Measurements from ENCODE around the gene PDCD4. TPM values are rescaled to one million over a fixed set of nuclear protein-coding genes. Genes with fewer than 3 reads are reported as not detected.

The PDCD4 gene
- total and polyA plus RNA-seq, 2 of the 8 experiments (the other 6 are each of a cell fraction or from before 2014, with no cell fraction given): 3.3 to 26.8 TPM

DNA sequence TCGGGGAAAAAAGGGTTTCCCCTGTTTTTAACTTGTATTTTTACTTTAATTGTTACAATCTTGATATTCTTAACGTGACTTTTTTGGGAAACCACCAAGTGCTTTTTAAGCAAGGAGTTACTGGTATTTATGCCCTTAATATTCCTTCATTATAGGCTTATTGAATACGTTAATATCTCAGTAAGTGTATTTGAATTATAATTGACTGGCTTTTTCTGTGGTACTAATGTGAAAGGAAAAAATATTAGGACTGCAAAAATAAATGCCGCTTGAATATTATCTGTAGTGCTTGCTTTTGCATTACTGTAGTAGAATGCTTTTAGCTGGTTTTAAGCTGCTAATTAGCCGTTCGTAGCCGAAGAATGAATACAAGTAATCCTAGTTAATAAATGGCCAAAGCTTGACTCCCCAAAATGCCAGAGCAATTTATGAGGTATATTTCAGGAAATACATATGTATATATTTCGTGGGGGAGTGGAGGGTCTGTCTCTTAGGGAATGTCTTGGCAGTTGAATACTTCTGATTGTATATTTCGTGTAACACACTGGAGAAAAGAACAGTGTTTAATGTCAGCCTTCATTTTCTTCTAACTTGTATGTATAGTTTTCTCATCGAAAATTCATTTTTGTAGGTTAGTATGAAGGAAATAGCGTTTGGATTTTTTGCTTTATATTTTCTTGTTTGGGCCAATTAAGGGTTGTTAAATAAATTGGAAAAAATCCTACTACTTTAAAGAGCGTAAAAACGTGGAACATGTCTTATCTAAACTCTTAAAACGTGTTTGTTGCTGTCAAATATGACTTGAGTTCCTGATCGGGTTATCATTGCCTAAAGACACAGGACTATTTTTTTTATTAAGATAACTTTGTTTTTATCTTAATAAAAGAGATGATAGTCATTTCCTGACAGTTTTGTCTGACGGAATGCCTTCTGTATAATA is 1.5 kb downstream of the PDCD4 start:
- WGBS, 2 experiments (ENCODE audit: extremely low coverage in 1 of 2, insufficient coverage in 1 of 2, insufficient read length in 1 of 2, insufficient replicate concordance in 2 of 2, low coverage in 1 of 2, low lambda C conversion rate in 2 of 2, missing lambda C conversion rate in 1 of 2): 42 to 100% methylated on average over 1 to 16 of the region's 16 CpGs
- CTCF ChIA-PET (ENCODE audit: partially characterized antibody): interaction anchor here (0.6 to 1.3 kb wide), 4 partner anchors 16 to 273 kb away, joined by 3 read pairs; no protein-coding TSS in a partner anchor
- no peak for DNase-seq (ENCODE audit: low read depth in 1 of 2, low spot score in 2 of 2)

More for the DNA sequence above, 1.5 kb downstream of the PDCD4 start:
- Histone ChIP-seq H3K36me3 (ENCODE audit: control insufficient read depth in 2 of 4, insufficient read depth in 4 of 4, low read length in 3 of 4) (peaks cover 0 to 6% (median 0%) of the 10 kb centered on the region in 4 experiments; a peak in 2 of 8 replicates), H2BK12ac (ENCODE audit: low read depth, low read length) (no peak overlapping the region), H3K79me2 (ENCODE audit: control insufficient read depth in 1 of 2, insufficient read depth in 2 of 2, low read length in 2 of 2) (peaks cover 0 to 11% of the 10 kb centered on the region in 2 experiments; a peak in 2 of 4 replicates), H3K9me3 (ENCODE audit: insufficient read depth in 2 of 2, low read depth in 1 of 2, low read length in 1 of 2) (no peaks in the 10 kb centered on the region), H3K14ac (ENCODE audit: insufficient read length) (no peak overlapping the region), H3K27ac (ENCODE audit: low read depth, low read length) (0 out of 2 replicates have a peak overlapping the region, but pooled peaks have one; percentile 77), H3K56ac (replicated peaks; ENCODE audit: insufficient read length, low read depth, low read length) (no peak overlapping the region), H3K79me1 (ENCODE audit: low read depth, low read length) (no peaks in the 10 kb centered on the region; the same call in 1 of the 2 replicates), H3K9ac (replicated peaks in 1 of 4; ENCODE audit: extremely low read depth in 1 of 4, low read depth in 3 of 4, low read length in 3 of 4) (peak overlapping the region; percentile 62 to 88 (median 70)), H3K4me3 (ENCODE audit: extremely low read depth in 1 of 4, insufficient read depth in 2 of 4, low read depth in 3 of 4, low read length in 4 of 4) (peak overlapping the region; percentile 50 to 74 (median 64)), H3K23me2 (ENCODE audit: low read depth, low read length) (peaks cover 2% of the 10 kb centered on the region; the same call in 1 of the 2 replicates), H4K5ac (ENCODE audit: insufficient read length, low read depth, low read length) (peak overlapping the region; percentile 28), H2BK15ac (ENCODE audit: low read length) (no peak overlapping the region), H2BK120ac (replicated peaks; ENCODE audit: low read depth, low read length) (no peak overlapping the region), H2AK5ac (ENCODE audit: low read depth, low read length) (no peak overlapping the region), H3K27me3 (replicated peaks in 1 of 4; ENCODE audit: control insufficient read depth in 3 of 4, extremely low read depth in 1 of 4, insufficient read depth in 3 of 4, low read length in 3 of 4) (no peaks in the 10 kb centered on the region), H3K4me2 (ENCODE audit: insufficient read depth in 1 of 2, low read depth in 2 of 2, low read length in 2 of 2) (peak overlapping the region; percentile 81 to 83), H2BK5ac (ENCODE audit: low read depth, low read length) (no peak overlapping the region), H4K20me1 (replicated peaks in 1 of 2; ENCODE audit: control insufficient read depth in 1 of 2, insufficient read depth in 2 of 2, low read length in 2 of 2) (no peaks in the 10 kb centered on the region), H2AFZ (ENCODE audit: low read length) (0 out of 2 replicates have a peak overlapping the region, but pooled peaks have one; percentile 43), H3K23ac (ENCODE audit: insufficient read length) (no peak overlapping the region), H2BK20ac (ENCODE audit: low read length) (no peak overlapping the region), H3K18ac (ENCODE audit: extremely low read depth, low read length) (no peak overlapping the region; the same call in 1 of the 2 replicates), H3K4me1 (replicated peaks in 1 of 4; ENCODE audit: control insufficient read depth in 3 of 4, insufficient read depth in 4 of 4, low read length in 3 of 4) (peaks cover 4 to 9% (median 8%) of the 10 kb centered on the region in 4 experiments), H4K8ac (ENCODE audit: extremely low read depth, insufficient read depth, low read length) (no peak overlapping the region), H4K91ac (replicated peaks; ENCODE audit: insufficient read length, low read length) (no peak overlapping the region), H3K4ac (replicated peaks; ENCODE audit: insufficient read length, low read depth, low read length) (no peak overlapping the region)
- TF ChIP-seq EZH2 (IDR thresholded peaks at IDR 0.05; ENCODE audit: low read depth, low read length, severe bottlenecking): no peak
- TF ChIP-seq, protein P1, sequence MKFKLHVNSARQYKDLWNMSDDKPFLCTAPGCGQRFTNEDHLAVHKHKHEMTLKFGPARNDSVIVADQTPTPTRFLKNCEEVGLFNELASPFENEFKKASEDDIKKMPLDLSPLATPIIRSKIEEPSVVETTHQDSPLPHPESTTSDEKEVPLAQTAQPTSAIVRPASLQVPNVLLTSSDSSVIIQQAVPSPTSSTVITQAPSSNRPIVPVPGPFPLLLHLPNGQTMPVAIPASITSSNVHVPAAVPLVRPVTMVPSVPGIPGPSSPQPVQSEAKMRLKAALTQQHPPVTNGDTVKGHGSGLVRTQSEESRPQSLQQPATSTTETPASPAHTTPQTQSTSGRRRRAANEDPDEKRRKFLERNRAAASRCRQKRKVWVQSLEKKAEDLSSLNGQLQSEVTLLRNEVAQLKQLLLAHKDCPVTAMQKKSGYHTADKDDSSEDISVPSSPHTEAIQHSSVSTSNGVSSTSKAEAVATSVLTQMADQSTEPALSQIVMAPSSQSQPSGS (IDR thresholded peaks at IDR 0.05; ENCODE audit: low read length): no peak
- no peak for TF ChIP-seq SIX5 (IDR thresholded peaks at IDR 0.05; ENCODE audit: low read depth, low read length)
- TF ChIP-seq RBBP5 (IDR thresholded peaks at IDR 0.05; ENCODE audit: borderline replicate concordance, low read depth, low read length): no peak
- no peak for TF ChIP-seq CEBPB (IDR thresholded peaks at IDR 0.05; ENCODE audit: low read depth, low read length)
- TF ChIP-seq NRF1 (IDR thresholded peaks at IDR 0.05; ENCODE audit: low read depth, low read length): no peak
- POLR2A ChIA-PET (ENCODE audit: partially characterized antibody): interaction anchor here (0.8 to 1.5 kb wide), 6 partner anchors 12 to 569 kb away, joined by 3 to 5 read pairs (median 4); partner anchors contain the start of genes BBIP1, SHOC2 and SMNDC1
- FAIRE-seq: no peak
